ENCODE measurements around the gene CXXC1. TPM values are rescaled to one million over a fixed set of nuclear protein-coding genes. Genes with fewer than 3 reads are reported as not detected.

Gene CXXC1
- total RNA-seq, 1 donor from 2014 or later = 50.6 TPM

DNA sequence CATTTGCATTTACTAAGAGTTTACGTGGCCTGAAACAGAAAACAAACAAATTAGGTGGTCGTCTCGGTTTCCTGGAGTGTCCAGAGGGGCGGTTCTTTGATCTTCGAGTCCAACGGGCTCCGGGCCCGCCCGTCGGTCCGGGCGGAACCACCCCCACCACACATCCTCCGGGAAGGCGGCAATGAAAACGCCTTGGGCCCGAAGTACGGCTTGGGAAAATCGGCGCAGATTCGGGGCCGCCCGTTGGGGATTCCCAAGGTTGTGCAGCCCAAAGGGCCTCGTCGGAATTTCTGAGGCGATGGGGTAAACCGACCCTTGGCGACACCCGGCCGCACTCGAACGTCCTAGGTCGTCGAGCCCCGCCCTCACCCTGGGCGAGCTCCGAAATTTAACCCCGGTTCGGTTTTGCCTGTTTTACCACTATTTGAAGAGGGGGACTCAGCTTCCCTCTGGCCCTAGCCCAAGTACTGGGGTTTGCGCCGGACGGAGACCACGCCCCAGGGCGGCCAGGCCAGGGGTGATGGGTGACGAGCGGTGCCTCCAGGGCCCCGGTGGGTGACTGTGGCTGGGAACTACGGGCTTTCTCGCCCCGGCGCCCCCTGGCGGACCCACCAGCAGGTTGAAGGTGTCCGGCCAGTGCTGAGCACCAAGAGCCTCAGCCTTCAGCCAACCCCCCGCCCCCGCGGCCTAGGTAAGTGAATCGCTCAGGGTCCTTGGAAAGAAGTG is 19.3 kb downstream of the CXXC1 start:
- Histone ChIP-seq H2AFZ (ENCODE audit: low read depth, low read length) (peak overlapping the region; percentile 77), H3K79me2 (ENCODE audit: insufficient read depth, low read length) (no peaks in the 10 kb centered on the region), H4K20me1 (ENCODE audit: insufficient read depth, low read length) (peaks cover 11% of the 10 kb centered on the region), H3K4me2 (ENCODE audit: low read length) (peak overlapping the region; percentile 88), H3K36me3 (ENCODE audit: insufficient read depth, low read length) (peaks cover 34% of the 10 kb centered on the region), H3K27ac (ENCODE audit: low read depth, low read length) (peak overlapping the region; percentile 41), H3K9ac (ENCODE audit: low read length) (peak overlapping the region; percentile 74), H3K9me3 (ENCODE audit: insufficient read depth, low read depth, low read length) (no peaks in the 10 kb centered on the region), H3K4me1 (ENCODE audit: insufficient read depth, low read length) (peaks cover 6% of the 10 kb centered on the region), H3K4me3 (ENCODE audit: insufficient read depth, low read depth, low read length) (peak overlapping the region; percentile 58), H3K27me3 (ENCODE audit: insufficient read depth, low read length) (no peaks in the 10 kb centered on the region)
- no peaks in the 10 kb centered on the region for H3K27me3 Mint-ChIP-seq (ENCODE audit: low read depth, unreplicated experiment)
- H3K9me3 Mint-ChIP-seq (ENCODE audit: unreplicated experiment) = no peaks in the 10 kb centered on the region
- peak overlapping the region; percentile 73 for H3K4me3 Mint-ChIP-seq (ENCODE audit: unreplicated experiment)
- peaks cover 19% of the 10 kb centered on the region for H3K36me3 Mint-ChIP-seq (ENCODE audit: low read depth, unreplicated experiment)
- no peak for TF ChIP-seq EZH2 (IDR thresholded peaks at IDR 0.05; ENCODE audit: insufficient read depth, low read length)
- TF ChIP-seq CTCF (IDR thresholded peaks at IDR 0.05; ENCODE audit: insufficient read depth, low read depth, low read length) = peak; percentile 31
- H3K27ac Mint-ChIP-seq (ENCODE audit: unreplicated experiment) = peak overlapping the region; percentile 64
- H3K4me1 Mint-ChIP-seq (ENCODE audit: low read depth, unreplicated experiment) = no peaks in the 10 kb centered on the region
- FAIRE-seq (no peak), DNase-seq (ENCODE audit: low read depth) (peak; percentile 31)

DNA sequence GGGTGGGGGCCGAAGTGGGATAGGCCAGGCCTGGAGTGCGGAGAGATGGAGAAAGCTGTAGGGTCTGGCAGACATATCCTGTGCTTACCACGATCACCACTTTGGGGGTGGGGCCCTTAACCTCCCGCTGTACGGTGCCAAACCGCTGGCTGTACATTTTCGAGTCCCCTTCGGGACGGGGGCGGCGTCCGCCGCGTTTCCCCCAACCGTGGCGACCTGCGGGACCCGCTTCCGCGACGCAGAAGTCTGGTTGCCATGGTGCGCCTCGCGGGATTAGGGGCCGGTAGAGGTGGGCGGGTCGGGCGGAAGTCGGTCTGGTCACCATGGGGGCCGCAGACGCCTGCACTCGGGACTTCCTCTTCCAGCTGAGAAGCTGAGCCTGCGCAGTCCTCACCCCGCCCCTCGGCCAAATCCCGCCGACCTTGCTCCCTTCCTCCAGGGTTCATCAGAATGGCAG is 21.2 kb downstream of the CXXC1 start, which contains the start of gene CFAP53:
Gene CFAP53, minus strand, starts transcription at position 248 of the 457 bp plus-strand sequence. Its CDS starts 91 bp downstream, at position 157.
- H3K4me1 ChIP-seq (ENCODE audit: insufficient read depth, low read length) = peaks cover 6% of the 10 kb centered on the region
- TF ChIP-seq EZH2 (IDR thresholded peaks at IDR 0.05; ENCODE audit: insufficient read depth, low read length) (no peak), CTCF (IDR thresholded peaks at IDR 0.05; ENCODE audit: insufficient read depth, low read depth, low read length) (no peak)
- FAIRE-seq (peak; percentile 69), DNase-seq (ENCODE audit: low read depth) (peak; percentile 84)
- peak within 1 kb of the TSS; percentile 93 for H3K4me2 ChIP-seq (ENCODE audit: low read length)
- H3K27ac ChIP-seq (ENCODE audit: low read depth, low read length) = peak within 1 kb of the TSS; percentile 0
- peak within 1 kb of the TSS; percentile 90 for H3K4me3 Mint-ChIP-seq (ENCODE audit: unreplicated experiment)
- H2AFZ ChIP-seq (ENCODE audit: low read depth, low read length) = peak within 1 kb of the TSS; percentile 83
- H3K27me3 Mint-ChIP-seq (ENCODE audit: low read depth, unreplicated experiment) = no peaks in the 10 kb centered on the region
- no peaks in the 10 kb centered on the region for H3K9me3 ChIP-seq (ENCODE audit: insufficient read depth, low read depth, low read length)
- H3K4me3 ChIP-seq (ENCODE audit: insufficient read depth, low read depth, low read length) = peak within 1 kb of the TSS; percentile 79
- no peaks in the 10 kb centered on the region for H3K27me3 ChIP-seq (ENCODE audit: insufficient read depth, low read length)
- H3K4me1 Mint-ChIP-seq (ENCODE audit: low read depth, unreplicated experiment) = no peaks in the 10 kb centered on the region
- H4K20me1 ChIP-seq (ENCODE audit: insufficient read depth, low read length) = peaks cover 6% of the 10 kb centered on the region
- peak within 1 kb of the TSS; percentile 80 for H3K9ac ChIP-seq (ENCODE audit: low read length)
- H3K79me2 ChIP-seq (ENCODE audit: insufficient read depth, low read length) = no peaks in the 10 kb centered on the region
- peaks cover 11% of the 10 kb centered on the region for H3K36me3 Mint-ChIP-seq (ENCODE audit: low read depth, unreplicated experiment)
- peaks cover 17% of the 10 kb centered on the region for H3K36me3 ChIP-seq (ENCODE audit: insufficient read depth, low read length)
- H3K9me3 Mint-ChIP-seq (ENCODE audit: unreplicated experiment) = no peaks in the 10 kb centered on the region
- H3K27ac Mint-ChIP-seq (ENCODE audit: unreplicated experiment) = peak within 1 kb of the TSS; percentile 78

DNA sequence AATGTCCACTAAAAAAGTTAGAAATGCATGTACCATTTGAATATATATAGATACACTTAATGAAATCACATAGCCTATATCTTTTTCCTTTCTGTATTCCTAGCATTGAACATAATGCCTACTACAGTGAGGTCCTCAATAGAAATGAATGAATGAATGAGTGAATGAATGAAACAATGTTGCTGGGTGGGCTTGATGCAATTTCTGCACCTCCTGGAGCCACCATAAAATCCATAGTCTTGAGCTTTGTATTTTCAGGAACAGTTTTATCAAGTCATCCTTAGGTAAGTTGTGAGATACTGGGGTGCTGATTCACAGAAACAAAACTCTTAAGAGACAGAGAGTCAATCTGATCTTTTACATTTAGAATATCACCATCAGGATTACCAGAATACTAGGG is 24.5 kb downstream of the CXXC1 start:
- Histone ChIP-seq H3K79me2 (ENCODE audit: insufficient read depth, low read length) (no peaks in the 10 kb centered on the region), H3K27me3 (ENCODE audit: insufficient read depth, low read length) (no peaks in the 10 kb centered on the region), H3K4me2 (ENCODE audit: low read length) (no peak overlapping the region), H3K27ac (ENCODE audit: low read depth, low read length) (no peak overlapping the region), H3K36me3 (ENCODE audit: insufficient read depth, low read length) (no peaks in the 10 kb centered on the region), H3K4me3 (ENCODE audit: insufficient read depth, low read depth, low read length) (no peak overlapping the region), H4K20me1 (ENCODE audit: insufficient read depth, low read length) (no peaks in the 10 kb centered on the region), H2AFZ (ENCODE audit: low read depth, low read length) (no peak overlapping the region), H3K4me1 (ENCODE audit: insufficient read depth, low read length) (peaks cover 6% of the 10 kb centered on the region), H3K9me3 (ENCODE audit: insufficient read depth, low read depth, low read length) (no peaks in the 10 kb centered on the region), H3K9ac (ENCODE audit: low read length) (no peak overlapping the region)
- Mint-ChIP-seq H3K36me3 (ENCODE audit: low read depth, unreplicated experiment) (peaks cover 1% of the 10 kb centered on the region), H3K27ac (ENCODE audit: unreplicated experiment) (no peak overlapping the region), H3K4me1 (ENCODE audit: low read depth, unreplicated experiment) (no peaks in the 10 kb centered on the region), H3K9me3 (ENCODE audit: unreplicated experiment) (no peaks in the 10 kb centered on the region), H3K27me3 (ENCODE audit: low read depth, unreplicated experiment) (no peaks in the 10 kb centered on the region), H3K4me3 (ENCODE audit: unreplicated experiment) (no peak overlapping the region)
- FAIRE-seq (no peak), DNase-seq (ENCODE audit: low read depth) (no peak)
- TF ChIP-seq EZH2 (IDR thresholded peaks at IDR 0.05; ENCODE audit: insufficient read depth, low read length) (no peak), CTCF (IDR thresholded peaks at IDR 0.05; ENCODE audit: insufficient read depth, low read depth, low read length) (no peak)

Measured in astrocyte (in vitro differentiated cells and primary cell).